Sigmoid colon (tissue), 4 donors: ENCODE results near the gene PPP4C.
"Not testable (repeated sequence)": the region's sequence is repeated elsewhere in the genome, so short reads cannot be mapped to it uniquely, and the experiment has no call there.

Source experiments
- EP300 ChIP-seq, 4 donors: sonication (generic); formaldehyde crosslinking; IDR thresholded peaks; one replicate each; pipeline ENCODE4 v1.6.1; 2017; ENCODE audit warnings: antibody characterized with exemption in 4 of 4
- POLR2A ChIP-seq, 2 donors: fragments of 450-650 bp; IDR thresholded peaks; one replicate each; pipeline ENCODE4 v1.6.1; 2016; ENCODE audit warnings: antibody characterized with exemption in 2 of 2, mild to moderate bottlenecking in 2 of 2, moderate library complexity in 2 of 2
- POLR2AphosphoS5 ChIP-seq, 4 donors: sonication (generic); formaldehyde crosslinking; IDR thresholded peaks; one replicate each; pipeline ENCODE4 v1.6.1; 2017; ENCODE audit warnings: antibody characterized with exemption in 4 of 4
- TF ChIP-seq, protein P1 (sequence below), 4 experiments: fragments of 450-650 bp in 3 of 4; fragments of 200-600 bp in 1 of 4; IDR thresholded peaks; one replicate each; pipeline ENCODE4 v1.5.1; 2016 to 2019; ENCODE audit warnings: antibody characterized with exemption in 4 of 4, mild to moderate bottlenecking in 3 of 4, moderate library complexity in 2 of 4

GRCh38 chr16:30125690-30126089 lies 49.9 kb downstream of the PPP4C start:
- TF ChIP-seq, protein P1, sequence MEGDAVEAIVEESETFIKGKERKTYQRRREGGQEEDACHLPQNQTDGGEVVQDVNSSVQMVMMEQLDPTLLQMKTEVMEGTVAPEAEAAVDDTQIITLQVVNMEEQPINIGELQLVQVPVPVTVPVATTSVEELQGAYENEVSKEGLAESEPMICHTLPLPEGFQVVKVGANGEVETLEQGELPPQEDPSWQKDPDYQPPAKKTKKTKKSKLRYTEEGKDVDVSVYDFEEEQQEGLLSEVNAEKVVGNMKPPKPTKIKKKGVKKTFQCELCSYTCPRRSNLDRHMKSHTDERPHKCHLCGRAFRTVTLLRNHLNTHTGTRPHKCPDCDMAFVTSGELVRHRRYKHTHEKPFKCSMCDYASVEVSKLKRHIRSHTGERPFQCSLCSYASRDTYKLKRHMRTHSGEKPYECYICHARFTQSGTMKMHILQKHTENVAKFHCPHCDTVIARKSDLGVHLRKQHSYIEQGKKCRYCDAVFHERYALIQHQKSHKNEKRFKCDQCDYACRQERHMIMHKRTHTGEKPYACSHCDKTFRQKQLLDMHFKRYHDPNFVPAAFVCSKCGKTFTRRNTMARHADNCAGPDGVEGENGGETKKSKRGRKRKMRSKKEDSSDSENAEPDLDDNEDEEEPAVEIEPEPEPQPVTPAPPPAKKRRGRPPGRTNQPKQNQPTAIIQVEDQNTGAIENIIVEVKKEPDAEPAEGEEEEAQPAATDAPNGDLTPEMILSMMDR (IDR thresholded peaks at IDR 0.05): not testable (repeated sequence)
- not testable (repeated sequence) for TF ChIP-seq POLR2AphosphoS5, POLR2A, EP300 (IDR thresholded peaks at IDR 0.05)
